ENCODE measurements around the gene RFXAP. TPM values are rescaled to one million over a fixed set of nuclear protein-coding genes. Genes with fewer than 3 reads are reported as not detected.

The RFXAP gene
- total RNA-seq, 1 experiment from 2014 or later, result 4.4 TPM

DNA sequence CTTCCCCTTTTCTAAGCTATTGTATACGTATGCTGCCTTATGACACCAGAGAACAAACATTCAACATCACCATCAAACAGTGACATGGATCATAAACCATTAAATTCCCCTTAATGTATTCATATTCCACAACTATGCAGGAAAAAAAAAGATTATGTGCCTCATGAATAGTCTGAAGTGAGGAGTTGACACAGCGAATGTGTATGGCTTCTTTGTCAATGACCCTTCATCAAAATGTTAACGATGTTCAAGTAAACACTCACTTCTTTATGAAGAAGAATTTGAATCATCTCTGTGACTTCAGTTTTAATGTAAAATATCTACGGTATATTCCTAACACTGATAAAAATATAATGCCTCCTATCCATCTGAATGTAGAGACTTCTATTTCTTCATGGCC, 56.4 kb downstream of the RFXAP start:
- Histone ChIP-seq H3K36me3 (ENCODE audit: control insufficient read depth in 1 of 2, insufficient read depth in 2 of 2, low read length in 2 of 2) (no peaks in the 10 kb centered on the region), H3K9me2 (ENCODE audit: insufficient read depth) (no peaks in the 10 kb centered on the region), H3K27ac (ENCODE audit: low read depth, low read length) (no peak overlapping the region), H3K79me2 (ENCODE audit: insufficient read depth, low read length) (no peaks in the 10 kb centered on the region), H3K4me3 (replicated peaks in 1 of 2; ENCODE audit: low read depth in 1 of 2, low read length in 2 of 2) (no peak overlapping the region), H3K4me2 (ENCODE audit: low read length) (no peak overlapping the region), H4K20me1 (ENCODE audit: insufficient read depth) (no peaks in the 10 kb centered on the region), H3K27me3 (ENCODE audit: insufficient read depth, low read length) (no peaks in the 10 kb centered on the region), H3K9me3 (ENCODE audit: control insufficient read depth in 1 of 2, insufficient read depth in 1 of 2, low read depth in 1 of 2, low read length in 2 of 2) (no peaks in the 10 kb centered on the region), H3K4me1 (ENCODE audit: control insufficient read depth in 1 of 2, insufficient read depth in 2 of 2, low read length in 2 of 2) (0 out of 4 replicates have a peak, but pooled peaks cover 0 to 3% of the 10 kb centered on the region in 2 experiments), H3K9ac (ENCODE audit: low read length) (no peak overlapping the region), H2AFZ (ENCODE audit: low read depth, low read length, poor library complexity, severe bottlenecking) (no peak overlapping the region)
- no TSS peak for BruUV-seq (replicated peaks)
- POLR2A ChIA-PET, result no interaction called here
- TF ChIP-seq, protein P1, sequence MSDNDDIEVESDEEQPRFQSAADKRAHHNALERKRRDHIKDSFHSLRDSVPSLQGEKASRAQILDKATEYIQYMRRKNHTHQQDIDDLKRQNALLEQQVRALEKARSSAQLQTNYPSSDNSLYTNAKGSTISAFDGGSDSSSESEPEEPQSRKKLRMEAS (IDR thresholded peaks at IDR 0.05), result no peak
- no peak for TF ChIP-seq POLR2A (IDR thresholded peaks at IDR 0.05; ENCODE audit: borderline replicate concordance, extremely low read depth, insufficient read depth, insufficient read length)
- no peak for TF ChIP-seq JUND (IDR thresholded peaks at IDR 0.05)
- no peak for TF ChIP-seq ELF1 (IDR thresholded peaks at IDR 0.05; ENCODE audit: borderline replicate concordance, low read depth)
- TF ChIP-seq FOSL1 (IDR thresholded peaks at IDR 0.05; ENCODE audit: low read depth), result no peak
- no peak for TF ChIP-seq RAD21 (IDR thresholded peaks at IDR 0.05; ENCODE audit: low read depth)
- no peak for TF ChIP-seq YY1 (IDR thresholded peaks at IDR 0.05; ENCODE audit: extremely low read depth, insufficient replicate concordance, low read depth, low read length)
- TF ChIP-seq, protein P2, sequence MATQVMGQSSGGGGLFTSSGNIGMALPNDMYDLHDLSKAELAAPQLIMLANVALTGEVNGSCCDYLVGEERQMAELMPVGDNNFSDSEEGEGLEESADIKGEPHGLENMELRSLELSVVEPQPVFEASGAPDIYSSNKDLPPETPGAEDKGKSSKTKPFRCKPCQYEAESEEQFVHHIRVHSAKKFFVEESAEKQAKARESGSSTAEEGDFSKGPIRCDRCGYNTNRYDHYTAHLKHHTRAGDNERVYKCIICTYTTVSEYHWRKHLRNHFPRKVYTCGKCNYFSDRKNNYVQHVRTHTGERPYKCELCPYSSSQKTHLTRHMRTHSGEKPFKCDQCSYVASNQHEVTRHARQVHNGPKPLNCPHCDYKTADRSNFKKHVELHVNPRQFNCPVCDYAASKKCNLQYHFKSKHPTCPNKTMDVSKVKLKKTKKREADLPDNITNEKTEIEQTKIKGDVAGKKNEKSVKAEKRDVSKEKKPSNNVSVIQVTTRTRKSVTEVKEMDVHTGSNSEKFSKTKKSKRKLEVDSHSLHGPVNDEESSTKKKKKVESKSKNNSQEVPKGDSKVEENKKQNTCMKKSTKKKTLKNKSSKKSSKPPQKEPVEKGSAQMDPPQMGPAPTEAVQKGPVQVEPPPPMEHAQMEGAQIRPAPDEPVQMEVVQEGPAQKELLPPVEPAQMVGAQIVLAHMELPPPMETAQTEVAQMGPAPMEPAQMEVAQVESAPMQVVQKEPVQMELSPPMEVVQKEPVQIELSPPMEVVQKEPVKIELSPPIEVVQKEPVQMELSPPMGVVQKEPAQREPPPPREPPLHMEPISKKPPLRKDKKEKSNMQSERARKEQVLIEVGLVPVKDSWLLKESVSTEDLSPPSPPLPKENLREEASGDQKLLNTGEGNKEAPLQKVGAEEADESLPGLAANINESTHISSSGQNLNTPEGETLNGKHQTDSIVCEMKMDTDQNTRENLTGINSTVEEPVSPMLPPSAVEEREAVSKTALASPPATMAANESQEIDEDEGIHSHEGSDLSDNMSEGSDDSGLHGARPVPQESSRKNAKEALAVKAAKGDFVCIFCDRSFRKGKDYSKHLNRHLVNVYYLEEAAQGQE (IDR thresholded peaks at IDR 0.05; ENCODE audit: low read depth), result no peak
- TF ChIP-seq EZH2 (IDR thresholded peaks at IDR 0.05), result no peak
- TF ChIP-seq, protein P3, sequence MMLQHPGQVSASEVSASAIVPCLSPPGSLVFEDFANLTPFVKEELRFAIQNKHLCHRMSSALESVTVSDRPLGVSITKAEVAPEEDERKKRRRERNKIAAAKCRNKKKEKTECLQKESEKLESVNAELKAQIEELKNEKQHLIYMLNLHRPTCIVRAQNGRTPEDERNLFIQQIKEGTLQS (IDR thresholded peaks at IDR 0.05), result no peak
- no peak for TF ChIP-seq CEBPB (IDR thresholded peaks at IDR 0.05; ENCODE audit: low read depth)
- TF ChIP-seq POLR2AphosphoS5 (IDR thresholded peaks at IDR 0.05; ENCODE audit: low read depth, low read length), result no peak
- no peak for TF ChIP-seq EGR1 (IDR thresholded peaks at IDR 0.05; ENCODE audit: low read depth)
- no peak for TF ChIP-seq ZFX (IDR thresholded peaks at IDR 0.05)
- TF ChIP-seq, protein P4, sequence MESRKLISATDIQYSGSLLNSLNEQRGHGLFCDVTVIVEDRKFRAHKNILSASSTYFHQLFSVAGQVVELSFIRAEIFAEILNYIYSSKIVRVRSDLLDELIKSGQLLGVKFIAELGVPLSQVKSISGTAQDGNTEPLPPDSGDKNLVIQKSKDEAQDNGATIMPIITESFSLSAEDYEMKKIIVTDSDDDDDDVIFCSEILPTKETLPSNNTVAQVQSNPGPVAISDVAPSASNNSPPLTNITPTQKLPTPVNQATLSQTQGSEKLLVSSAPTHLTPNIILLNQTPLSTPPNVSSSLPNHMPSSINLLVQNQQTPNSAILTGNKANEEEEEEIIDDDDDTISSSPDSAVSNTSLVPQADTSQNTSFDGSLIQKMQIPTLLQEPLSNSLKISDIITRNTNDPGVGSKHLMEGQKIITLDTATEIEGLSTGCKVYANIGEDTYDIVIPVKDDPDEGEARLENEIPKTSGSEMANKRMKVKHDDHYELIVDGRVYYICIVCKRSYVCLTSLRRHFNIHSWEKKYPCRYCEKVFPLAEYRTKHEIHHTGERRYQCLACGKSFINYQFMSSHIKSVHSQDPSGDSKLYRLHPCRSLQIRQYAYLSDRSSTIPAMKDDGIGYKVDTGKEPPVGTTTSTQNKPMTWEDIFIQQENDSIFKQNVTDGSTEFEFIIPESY (IDR thresholded peaks at IDR 0.05; ENCODE audit: extremely low read depth, insufficient replicate concordance, low read length), result no peak
- TF ChIP-seq EZH2phosphoT487 (IDR thresholded peaks at IDR 0.05; ENCODE audit: borderline replicate concordance), result no peak
- no peak for TF ChIP-seq SP1 (IDR thresholded peaks at IDR 0.05; ENCODE audit: low read depth)
- TF ChIP-seq CBX3 (IDR thresholded peaks at IDR 0.05; ENCODE audit: low read depth), result no peak
- TF ChIP-seq, protein P5, sequence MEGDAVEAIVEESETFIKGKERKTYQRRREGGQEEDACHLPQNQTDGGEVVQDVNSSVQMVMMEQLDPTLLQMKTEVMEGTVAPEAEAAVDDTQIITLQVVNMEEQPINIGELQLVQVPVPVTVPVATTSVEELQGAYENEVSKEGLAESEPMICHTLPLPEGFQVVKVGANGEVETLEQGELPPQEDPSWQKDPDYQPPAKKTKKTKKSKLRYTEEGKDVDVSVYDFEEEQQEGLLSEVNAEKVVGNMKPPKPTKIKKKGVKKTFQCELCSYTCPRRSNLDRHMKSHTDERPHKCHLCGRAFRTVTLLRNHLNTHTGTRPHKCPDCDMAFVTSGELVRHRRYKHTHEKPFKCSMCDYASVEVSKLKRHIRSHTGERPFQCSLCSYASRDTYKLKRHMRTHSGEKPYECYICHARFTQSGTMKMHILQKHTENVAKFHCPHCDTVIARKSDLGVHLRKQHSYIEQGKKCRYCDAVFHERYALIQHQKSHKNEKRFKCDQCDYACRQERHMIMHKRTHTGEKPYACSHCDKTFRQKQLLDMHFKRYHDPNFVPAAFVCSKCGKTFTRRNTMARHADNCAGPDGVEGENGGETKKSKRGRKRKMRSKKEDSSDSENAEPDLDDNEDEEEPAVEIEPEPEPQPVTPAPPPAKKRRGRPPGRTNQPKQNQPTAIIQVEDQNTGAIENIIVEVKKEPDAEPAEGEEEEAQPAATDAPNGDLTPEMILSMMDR (IDR thresholded peaks at IDR 0.05 in 2 of 3, conservative IDR thresholded peaks at IDR 0.05 in 1 of 3; ENCODE audit: borderline replicate concordance in 1 of 3, insufficient read depth in 1 of 3, low read depth in 2 of 3, low read length in 2 of 3), result no peak
- TF ChIP-seq TCF7L2 (IDR thresholded peaks at IDR 0.05; ENCODE audit: borderline replicate concordance, extremely low read depth, insufficient read depth, insufficient read length), result no peak
- CTCF ChIA-PET, result no interaction called here
- ATAC-seq (no peak), DNase-seq (ENCODE audit: low read depth, low spot score) (no peak)
- RAD21 ChIA-PET (ENCODE audit: low non-redundant PET in 1 of 2, low total read pairs in 2 of 2, uncharacterized antibody in 2 of 2, unreplicated experiment in 2 of 2), result no interaction called here
- intact Hi-C loops (cut with micrococcal nuclease), result no loop called here

Measured in HCT116 (cell line).